HepG2 (cell line): ENCODE measurements around the gene MFSD12. TPM values are rescaled to one million over a fixed set of nuclear protein-coding genes. Genes with fewer than 3 reads are reported as not detected.

Experiments used
- ATAC-seq: fragments of 200-7000 bp; cut with Tn5 transposase; 3 replicates; pipeline ENCODE4 v1.9.1; 2020; ENCODE audit warnings: mild to moderate bottlenecking, moderate library complexity
- BruUV-seq: library from RNA; stranded (reverse); fragments of 400-500 nt; replicated peaks from 2 replicates; lab custom pipeline; 2021; lab: Mats Ljungman, UMichigan
- CTCF ChIA-PET: fragments of 300-600 bp; formaldehyde crosslinking; extraction: SDS; loops from one replicate; lab custom pipeline; 2021; ENCODE audit warnings: low total read pairs, inconsistent platforms, low intra/inter-chr PET ratio; lab: Yijun Ruan, JAX
- POLR2A ChIA-PET: fragments of 350-600 bp; sonication (Branson Sonifier 250); formaldehyde crosslinking; loops from one replicate; lab custom pipeline; 2020; ENCODE audit warnings: antibody characterized with exemption, inconsistent platforms; lab: Yijun Ruan, JAX
- DNase-seq: peaks from one replicate; pipeline ENCODE4 v3.0.0-alpha.2; 2015; ENCODE audit warnings: low spot score
- FAIRE-seq: peaks from 3 replicates; lab custom pipeline; 2011; peaks lifted over from hg19 to GRCh38; lab: Jason Lieb, UNC
- H2AFZ ChIP-seq: one replicate; pipeline ENCODE4 v1.6.1; 2011; ENCODE audit warnings: low read length, inconsistent platforms
- H3K27ac ChIP-seq: fragments of 300-600 bp; 3 replicates; pipeline ENCODE4 v1.8.0; 2011; ENCODE audit warnings: mixed run types, mild to moderate bottlenecking, mixed read lengths, low read length, inconsistent platforms; ENCODE audit not compliant: insufficient read depth; ENCODE audit errors: extremely low read length
- H3K27me3 ChIP-seq, 2 experiments: fragments of 200-600 bp in 1 of 2; 2 replicates in 1 of 2; 3 replicates in 1 of 2; pipeline versions ENCODE4 v1.6.0 to v1.8.0; 2011; ENCODE audit warnings: low read length in 2 of 2, mild to moderate bottlenecking in 2 of 2, moderate library complexity in 2 of 2, inconsistent platforms in 1 of 2; ENCODE audit not compliant: insufficient read depth in 2 of 2, control insufficient read depth in 1 of 2
- H3K36me3 ChIP-seq, 2 experiments: fragments of 200-600 bp in 1 of 2; replicated peaks in 1 of 2; 2 replicates in 1 of 2; 3 replicates in 1 of 2; pipeline versions ENCODE4 v1.5.1 to v1.8.0; 2011; ENCODE audit warnings: low read length in 2 of 2, inconsistent platforms in 1 of 2; ENCODE audit not compliant: insufficient read depth in 2 of 2, control insufficient read depth in 1 of 2
- H3K4me1 ChIP-seq: 2 replicates; pipeline ENCODE4 v1.5.1; 2012; ENCODE audit warnings: low read length, inconsistent platforms; ENCODE audit not compliant: insufficient read depth
- H3K4me2 ChIP-seq: 2 replicates; pipeline ENCODE4 v1.6.0; 2011; ENCODE audit warnings: low read depth, low read length, inconsistent platforms
- H3K4me3 ChIP-seq, 3 experiments: fragments of 200-600 bp in 1 of 3; sonication (generic), shearing (Covaris generic) in 1 of 3; replicated peaks in 1 of 3; 2 replicates each; pipeline ENCODE4 v1.5.1; 2011 to 2016; ENCODE audit warnings: low read length in 3 of 3, inconsistent platforms in 2 of 3, low read depth in 2 of 3, mild to moderate bottlenecking in 2 of 3, control low read depth in 1 of 3, mixed read lengths in 1 of 3; ENCODE audit not compliant: insufficient read depth in 1 of 3
- H3K79me2 ChIP-seq: one replicate; pipeline ENCODE4 v1.6.1; 2011; ENCODE audit warnings: low read length, inconsistent platforms; ENCODE audit not compliant: insufficient read depth
- H3K9ac ChIP-seq: 2 replicates; pipeline ENCODE4 v1.6.0; 2011; ENCODE audit warnings: mild to moderate bottlenecking, low read depth, low read length, inconsistent platforms; ENCODE audit not compliant: insufficient read depth
- H3K9me3 ChIP-seq: 2 replicates; pipeline ENCODE4 v1.5.1; 2012; ENCODE audit warnings: mild to moderate bottlenecking, low read length
- H4K20me1 ChIP-seq: 2 replicates; pipeline ENCODE4 v1.6.0; 2011; ENCODE audit warnings: inconsistent platforms, mild to moderate bottlenecking, low read length, moderate library complexity; ENCODE audit not compliant: insufficient read depth
- IRF2 ChIP-seq: IDR thresholded peaks from 2 replicates; pipeline ENCODE4 v1.6.1; 2018; ENCODE audit warnings: missing genetic modification reagents, missing compliant biosample characterization
- PRDM10 ChIP-seq: sonication (generic); formaldehyde crosslinking; IDR thresholded peaks from 2 replicates; pipeline ENCODE4 v1.4.0; 2020; ENCODE audit warnings: low read depth, missing genetic modification reagents
- RFXAP ChIP-seq: sonication (generic); formaldehyde crosslinking; IDR thresholded peaks from 2 replicates; pipeline ENCODE4 v1.4.0; 2020; ENCODE audit warnings: missing genetic modification reagents, borderline replicate concordance
- ZFP90 ChIP-seq: sonication (generic); formaldehyde crosslinking; IDR thresholded peaks from 2 replicates; pipeline ENCODE4 v1.8.0; 2022; ENCODE audit warnings: missing genetic modification reagents, mild to moderate bottlenecking, inconsistent platforms, borderline replicate concordance
- ZFY ChIP-seq: sonication (generic); formaldehyde crosslinking; IDR thresholded peaks from 2 replicates; pipeline ENCODE4 v1.4.0; 2020; ENCODE audit warnings: missing genetic modification reagents
- ZMYM3 ChIP-seq: sonication (generic); formaldehyde crosslinking; IDR thresholded peaks from 2 replicates; pipeline ENCODE4 v1.5.1; 2020; ENCODE audit warnings: mild to moderate bottlenecking, missing genetic modification reagents
- ZNF430 ChIP-seq: sonication (generic); formaldehyde crosslinking; IDR thresholded peaks from 2 replicates; pipeline ENCODE4 v1.9.0; 2021; ENCODE audit warnings: mild to moderate bottlenecking, missing genetic modification reagents
- ZNF598 ChIP-seq: sonication (generic); formaldehyde crosslinking; IDR thresholded peaks from 2 replicates; pipeline ENCODE4 v1.5.1; 2020; ENCODE audit warnings: mild to moderate bottlenecking, missing genetic modification reagents, borderline replicate concordance
- ZNF672 ChIP-seq: sonication (generic); formaldehyde crosslinking; IDR thresholded peaks from 2 replicates; pipeline ENCODE4 v1.8.1; 2022; ENCODE audit warnings: missing genetic modification reagents
- ZNF780A ChIP-seq: sonication (generic); formaldehyde crosslinking; IDR thresholded peaks from 2 replicates; pipeline ENCODE4 v1.8.0; 2022; ENCODE audit warnings: mild to moderate bottlenecking, missing genetic modification reagents, moderate library complexity
- WGBS: methylation state at CpG from one replicate; pipeline ENCODE4 v1.1.6; 2017; ENCODE audit warnings: low lambda C conversion rate; 5-methylcytosine and 5-hydroxymethylcytosine counted together
- in situ Hi-C: cut with HindIII; loops from 2 replicates; pipeline ENCODE4 v1.10.0; 2017; ENCODE audit warnings: low pct_unique_long_range_greater_than_20kb; ENCODE audit not compliant: extremely low pct_ligation_motif_present
- intact Hi-C: fragments of 100-400 bp; cut with micrococcal nuclease; formaldehyde crosslinking; loops from one replicate; pipeline ENCODE4 v1.10.0; 2022; ENCODE audit not compliant: unreplicated experiment
- polyA plus RNA-seq, 8 experiments: library from polyadenylated mRNA; depleted of rRNA in 3 of 8; stranded (reverse) in 7 of 8; unstranded in 1 of 8; fragments of >200 nt; fragmentation: Illumina TruSeq in 4 of 8; extraction: Trizol in 4 of 8; gene quantifications; 2 replicates each; pipeline versions ENCODE4 v1.2.1 to v1.2.3, GENCODE V29; 2011 to 2016; ENCODE audit warnings: low read depth in 4 of 8, missing spikeins in 1 of 8, mixed read lengths in 1 of 8; ENCODE audit not compliant: insufficient read depth in 1 of 8
- total RNA-seq, 5 experiments: library from RNA; depleted of rRNA; stranded (reverse); fragments of >200 nt; fragmentation: Illumina TruSeq; extraction: Trizol; gene quantifications; 2 replicates each; pipeline ENCODE4 v1.2.3, GENCODE V29; 2016; ENCODE audit warnings: low read depth in 1 of 5
- TF ChIP-seq, protein P1 (sequence below): sonication (generic); formaldehyde crosslinking; conservative IDR thresholded peaks from 2 replicates; pipeline ENCODE4 v1.4.0; 2020; ENCODE audit warnings: missing genetic modification reagents
- TF ChIP-seq, protein P2 (sequence below): sonication (generic); formaldehyde crosslinking; IDR thresholded peaks from 2 replicates; pipeline ENCODE4 v1.4.0; 2020; ENCODE audit warnings: mild to moderate bottlenecking, missing genetic modification reagents, borderline replicate concordance

The MFSD12 gene
- total and polyA plus RNA-seq, 2 of the 13 experiments (the other 11 are each of a cell fraction or from before 2014, with no cell fraction given), result 27.2 to 29.1 TPM

DNA sequence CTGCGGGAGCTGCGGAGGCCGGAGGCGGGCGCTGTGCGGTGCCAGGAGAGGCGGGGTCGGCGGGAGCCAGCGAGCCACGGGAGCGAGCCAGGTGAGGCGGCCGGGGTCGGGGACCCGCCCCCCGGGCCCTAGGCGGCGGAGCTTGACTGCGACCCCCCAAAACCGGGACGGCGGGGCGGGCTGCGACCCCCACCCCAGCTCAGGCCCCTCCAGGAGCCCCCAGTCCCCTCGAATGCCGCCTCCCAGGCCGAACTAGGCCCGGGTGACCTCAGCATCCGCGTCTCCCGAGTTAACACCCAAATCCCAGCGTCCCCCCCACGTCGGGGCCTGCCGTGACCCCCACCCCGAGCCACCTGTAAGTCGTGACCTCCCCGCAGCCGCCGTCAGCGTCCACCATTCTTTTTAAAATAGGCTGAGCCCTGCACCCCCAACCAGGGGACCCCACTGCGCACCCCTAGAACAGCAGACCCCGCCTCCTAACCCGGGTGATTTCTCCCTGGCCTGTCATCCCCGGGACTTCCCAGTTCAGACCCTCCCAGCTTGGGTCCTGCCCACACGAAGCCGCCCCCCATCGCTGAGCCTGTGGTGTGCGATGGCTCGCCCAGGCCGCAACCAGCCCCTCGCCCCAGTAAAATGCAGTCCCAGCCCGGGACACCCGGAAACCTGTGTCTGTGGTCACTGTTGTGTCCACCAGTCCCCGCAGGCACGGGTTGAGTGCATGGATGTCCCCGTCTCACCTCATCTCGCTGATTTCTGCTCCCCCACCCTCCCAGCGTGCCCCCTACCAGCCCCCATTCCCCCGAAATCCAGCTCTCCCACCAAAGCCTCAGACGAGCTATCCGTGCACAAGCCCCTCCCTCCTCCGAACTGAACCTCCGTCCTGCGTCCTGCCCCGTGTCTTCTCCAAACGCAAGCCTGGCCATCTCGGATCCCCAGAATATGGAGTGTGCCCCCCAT lies 50.7 kb downstream of the MFSD12 start:
- no TSS peak for BruUV-seq
- ChIA-PET POLR2A (no interaction called here), CTCF (no interaction called here)
- Histone ChIP-seq H3K79me2 (peaks cover 45% of the 10 kb centered on the region), H3K27me3 (no peaks in the 10 kb centered on the region), H3K4me1 (peaks cover 48% of the 10 kb centered on the region), H3K9me3 (no peaks in the 10 kb centered on the region), H3K36me3 (peaks cover 3 to 16% of the 10 kb centered on the region in 2 experiments; a peak in 3 of 5 replicates), H2AFZ (no peak overlapping the region), H4K20me1 (peaks cover 2% of the 10 kb centered on the region; the same call in 1 of the 2 replicates), H3K9ac (peak overlapping the region; percentile 95), H3K27ac (peak overlapping the region; percentile 67), H3K4me2 (peak overlapping the region; percentile 94), H3K4me3 (peak overlapping the region; percentile 82 to 96 (median 92))
- intact Hi-C loops (loop anchor here (5.0 kb wide), 1 partner anchor 66 kb away; the partner anchor contains the start of gene HMG20B), in situ Hi-C loops (no loop called here)
- ATAC-seq (peak; percentile 5; the same call in 2 of the 3 replicates), DNase-seq (no peak), FAIRE-seq (no peak)
- 2% methylated on average over 14 of the region's 69 CpGs for WGBS
- TF ChIP-seq, protein P1, sequence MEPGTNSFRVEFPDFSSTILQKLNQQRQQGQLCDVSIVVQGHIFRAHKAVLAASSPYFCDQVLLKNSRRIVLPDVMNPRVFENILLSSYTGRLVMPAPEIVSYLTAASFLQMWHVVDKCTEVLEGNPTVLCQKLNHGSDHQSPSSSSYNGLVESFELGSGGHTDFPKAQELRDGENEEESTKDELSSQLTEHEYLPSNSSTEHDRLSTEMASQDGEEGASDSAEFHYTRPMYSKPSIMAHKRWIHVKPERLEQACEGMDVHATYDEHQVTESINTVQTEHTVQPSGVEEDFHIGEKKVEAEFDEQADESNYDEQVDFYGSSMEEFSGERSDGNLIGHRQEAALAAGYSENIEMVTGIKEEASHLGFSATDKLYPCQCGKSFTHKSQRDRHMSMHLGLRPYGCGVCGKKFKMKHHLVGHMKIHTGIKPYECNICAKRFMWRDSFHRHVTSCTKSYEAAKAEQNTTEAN (CRISPR knock-in tag), result peak; percentile 37; the same call in 1 of the 2 replicates
- no peak for TF ChIP-seq PRDM10
- no peak for TF ChIP-seq ZNF430 (CRISPR knock-in tag)
- 0 out of 2 replicates have a peak, but pooled peaks have one; percentile 0 for TF ChIP-seq RFXAP (CRISPR knock-in tag)
- no peak for TF ChIP-seq ZNF780A
- no peak for TF ChIP-seq ZNF598
- TF ChIP-seq, protein P2, sequence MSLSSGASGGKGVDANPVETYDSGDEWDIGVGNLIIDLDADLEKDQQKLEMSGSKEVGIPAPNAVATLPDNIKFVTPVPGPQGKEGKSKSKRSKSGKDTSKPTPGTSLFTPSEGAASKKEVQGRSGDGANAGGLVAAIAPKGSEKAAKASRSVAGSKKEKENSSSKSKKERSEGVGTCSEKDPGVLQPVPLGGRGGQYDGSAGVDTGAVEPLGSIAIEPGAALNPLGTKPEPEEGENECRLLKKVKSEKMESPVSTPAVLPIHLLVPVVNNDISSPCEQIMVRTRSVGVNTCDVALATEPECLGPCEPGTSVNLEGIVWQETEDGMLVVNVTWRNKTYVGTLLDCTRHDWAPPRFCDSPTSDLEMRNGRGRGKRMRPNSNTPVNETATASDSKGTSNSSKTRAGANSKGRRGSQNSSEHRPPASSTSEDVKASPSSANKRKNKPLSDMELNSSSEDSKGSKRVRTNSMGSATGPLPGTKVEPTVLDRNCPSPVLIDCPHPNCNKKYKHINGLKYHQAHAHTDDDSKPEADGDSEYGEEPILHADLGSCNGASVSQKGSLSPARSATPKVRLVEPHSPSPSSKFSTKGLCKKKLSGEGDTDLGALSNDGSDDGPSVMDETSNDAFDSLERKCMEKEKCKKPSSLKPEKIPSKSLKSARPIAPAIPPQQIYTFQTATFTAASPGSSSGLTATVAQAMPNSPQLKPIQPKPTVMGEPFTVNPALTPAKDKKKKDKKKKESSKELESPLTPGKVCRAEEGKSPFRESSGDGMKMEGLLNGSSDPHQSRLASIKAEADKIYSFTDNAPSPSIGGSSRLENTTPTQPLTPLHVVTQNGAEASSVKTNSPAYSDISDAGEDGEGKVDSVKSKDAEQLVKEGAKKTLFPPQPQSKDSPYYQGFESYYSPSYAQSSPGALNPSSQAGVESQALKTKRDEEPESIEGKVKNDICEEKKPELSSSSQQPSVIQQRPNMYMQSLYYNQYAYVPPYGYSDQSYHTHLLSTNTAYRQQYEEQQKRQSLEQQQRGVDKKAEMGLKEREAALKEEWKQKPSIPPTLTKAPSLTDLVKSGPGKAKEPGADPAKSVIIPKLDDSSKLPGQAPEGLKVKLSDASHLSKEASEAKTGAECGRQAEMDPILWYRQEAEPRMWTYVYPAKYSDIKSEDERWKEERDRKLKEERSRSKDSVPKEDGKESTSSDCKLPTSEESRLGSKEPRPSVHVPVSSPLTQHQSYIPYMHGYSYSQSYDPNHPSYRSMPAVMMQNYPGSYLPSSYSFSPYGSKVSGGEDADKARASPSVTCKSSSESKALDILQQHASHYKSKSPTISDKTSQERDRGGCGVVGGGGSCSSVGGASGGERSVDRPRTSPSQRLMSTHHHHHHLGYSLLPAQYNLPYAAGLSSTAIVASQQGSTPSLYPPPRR (CRISPR knock-in tag), result 0 out of 2 replicates have a peak, but pooled peaks have one; percentile 10
- TF ChIP-seq ZMYM3 (CRISPR knock-in tag), result no peak
- no peak for TF ChIP-seq ZFP90 (CRISPR knock-in tag)
- TF ChIP-seq ZNF672 (CRISPR knock-in tag), result no peak
- no peak for TF ChIP-seq IRF2 (CRISPR knock-in tag)
- peak; percentile 76; the same call in 1 of the 2 replicates for TF ChIP-seq ZFY (CRISPR knock-in tag)
